OCI-LY1 (cell line): ENCODE results near the gene ENOX2.

Experiments
- CTCF ChIP-seq: fragments of 200-600 bp; sonication (generic), shearing (Covaris generic); IDR thresholded peaks from 2 replicates; pipeline ENCODE4 v1.5.1; 2017; ENCODE audit warnings: mild to moderate bottlenecking, antibody characterized with exemption, low read length, moderate library complexity, mixed read lengths
- EZH2 ChIP-seq: fragments of 200-600 bp; sonication (generic), shearing (Covaris generic); IDR thresholded peaks from 2 replicates; pipeline ENCODE4 v1.8.0; 2017; ENCODE audit warnings: borderline replicate concordance, mixed run types, mild to moderate bottlenecking, antibody characterized with exemption, low read length, moderate library complexity, mixed read lengths

- no peak for TF ChIP-seq CTCF
- TF ChIP-seq EZH2: no peak
Observed at GRCh38 chrX:130869239-130869638, 33.8 kb downstream of the ENOX2 start.
